HCT116 (cell line): ENCODE data around the gene MOCS2. TPM values are rescaled to one million over a fixed set of nuclear protein-coding genes. Genes with fewer than 3 reads are reported as not detected.

Experiments used
- ATAC-seq: fragments of 200-7000 bp; cut with Tn5 transposase; 2 replicates; pipeline ENCODE4 v1.9.1; 2020; ENCODE audit warnings: mild to moderate bottlenecking, moderate library complexity
- BruUV-seq: library from RNA; stranded (reverse); fragments of 400-500 nt; replicated peaks from 2 replicates; lab custom pipeline; 2021; lab: Mats Ljungman, UMichigan
- CTCF ChIA-PET: fragments of 300-600 bp; sonication (Branson Sonifier 250); formaldehyde crosslinking; loops from one replicate; lab custom pipeline; 2021; ENCODE audit warnings: antibody characterized with exemption; lab: Charles Lee
- POLR2A ChIA-PET: fragments of 300-600, 350-600 bp; sonication (Branson Sonifier 250); formaldehyde crosslinking; loops from one replicate; lab custom pipeline; 2021; ENCODE audit warnings: antibody characterized with exemption; lab: Charles Lee
- RAD21 ChIA-PET, 2 experiments: fragments of 300-600 bp; sonication (Branson Sonifier 250); formaldehyde crosslinking; loops; one replicate each; lab custom pipeline; 2023; ENCODE audit warnings: low total read pairs in 2 of 2; ENCODE audit not compliant: uncharacterized antibody in 2 of 2, unreplicated experiment in 2 of 2, low non-redundant PET in 1 of 2; lab: Charles Lee
- DNase-seq: peaks from one replicate; pipeline ENCODE4 v3.0.0-alpha.2; 2010; ENCODE audit warnings: low read depth, low spot score
- H2AFZ ChIP-seq: fragments of 200-600 bp; shearing (Covaris generic), sonication (generic); 2 replicates; pipeline ENCODE4 v1.6.1; 2017; ENCODE audit warnings: low read depth, mixed run types, mixed read lengths, antibody characterized with exemption, low read length; ENCODE audit not compliant: poor library complexity, severe bottlenecking
- H3K27ac ChIP-seq: 2 replicates; pipeline ENCODE4 v1.5.1; 2012; ENCODE audit warnings: low read depth, low read length
- H3K27me3 ChIP-seq: fragments of 200-600 bp; sonication (generic); 2 replicates; pipeline ENCODE4 v1.6.1; 2016; ENCODE audit warnings: mixed run types, low read length, mixed read lengths; ENCODE audit not compliant: insufficient read depth
- H3K36me3 ChIP-seq, 2 experiments: fragments of 200-500 bp in 1 of 2; fragments of 200-600 bp in 1 of 2; sonication (Bioruptor generic) in 1 of 2; sonication (generic) in 1 of 2; 2 replicates each; pipeline versions ENCODE4 v1.5.1 to v1.6.1; 2014 to 2016; ENCODE audit warnings: low read length in 2 of 2, inconsistent platforms in 1 of 2, mixed read lengths in 1 of 2, mixed run types in 1 of 2; ENCODE audit not compliant: insufficient read depth in 2 of 2, control insufficient read depth in 1 of 2
- H3K4me1 ChIP-seq, 2 experiments: fragments of 200-600 bp in 1 of 2; sonication (generic) in 1 of 2; 2 replicates each; pipeline versions ENCODE4 v1.5.1 to v1.6.1; 2012 to 2017; ENCODE audit warnings: low read length in 2 of 2, inconsistent platforms in 1 of 2, mild to moderate bottlenecking in 1 of 2, mixed read lengths in 1 of 2, mixed run types in 1 of 2, moderate library complexity in 1 of 2; ENCODE audit not compliant: insufficient read depth in 2 of 2, control insufficient read depth in 1 of 2
- H3K4me2 ChIP-seq: fragments of 200-600 bp; sonication (generic); 2 replicates; pipeline ENCODE4 v1.6.1; 2017; ENCODE audit warnings: mixed run types, low read length, mixed read lengths
- H3K4me3 ChIP-seq, 2 experiments: fragments of 200-600 bp in 1 of 2; sonication (generic) in 1 of 2; replicated peaks in 1 of 2; 2 replicates each; pipeline ENCODE4 v1.5.1; 2011 to 2016; ENCODE audit warnings: low read length in 2 of 2, control low read depth in 1 of 2, low read depth in 1 of 2, mild to moderate bottlenecking in 1 of 2, mixed read lengths in 1 of 2, mixed run types in 1 of 2
- H3K79me2 ChIP-seq: fragments of 200-600 bp; sonication (generic); 2 replicates; pipeline ENCODE4 v1.6.1; 2017; ENCODE audit warnings: mild to moderate bottlenecking, mixed run types, low read length, moderate library complexity, mixed read lengths; ENCODE audit not compliant: insufficient read depth
- H3K9ac ChIP-seq: fragments of 200-600 bp; sonication (generic); 2 replicates; pipeline ENCODE4 v1.6.1; 2016; ENCODE audit warnings: low read length, mixed read lengths
- H3K9me2 ChIP-seq: fragments of 200-600 bp; sonication (generic), shearing (Covaris generic); 2 replicates; pipeline ENCODE4 v1.6.1; 2017; ENCODE audit warnings: mixed run types, mild to moderate bottlenecking, moderate library complexity; ENCODE audit not compliant: insufficient read depth
- H3K9me3 ChIP-seq, 2 experiments: fragments of 200-500 bp in 1 of 2; fragments of 200-600 bp in 1 of 2; sonication (Bioruptor generic) in 1 of 2; sonication (generic) in 1 of 2; 2 replicates each; pipeline ENCODE4 v1.6.1; 2014 to 2017; ENCODE audit warnings: low read length in 2 of 2, mixed read lengths in 2 of 2, inconsistent platforms in 1 of 2, low read depth in 1 of 2, mild to moderate bottlenecking in 1 of 2, mixed run types in 1 of 2, moderate library complexity in 1 of 2; ENCODE audit not compliant: control insufficient read depth in 1 of 2, insufficient read depth in 1 of 2
- H4K20me1 ChIP-seq: fragments of 200-600 bp; sonication (generic), shearing (Covaris generic); 2 replicates; pipeline ENCODE4 v1.6.1; 2017; ENCODE audit warnings: mixed run types, mild to moderate bottlenecking, moderate library complexity; ENCODE audit not compliant: insufficient read depth
- ATF3 ChIP-seq: IDR thresholded peaks from 2 replicates; pipeline ENCODE4 v1.6.1; 2012
- CBX3 ChIP-seq: IDR thresholded peaks from 2 replicates; pipeline ENCODE4 v1.6.1; 2012; ENCODE audit warnings: low read depth
- CEBPB ChIP-seq: IDR thresholded peaks from 2 replicates; pipeline ENCODE4 v1.6.1; 2012; ENCODE audit warnings: low read depth
- EGR1 ChIP-seq: IDR thresholded peaks from 2 replicates; pipeline ENCODE4 v1.6.1; 2012; ENCODE audit warnings: low read depth
- ELF1 ChIP-seq: IDR thresholded peaks from 2 replicates; pipeline ENCODE4 v1.6.1; 2012; ENCODE audit warnings: low read depth, borderline replicate concordance
- EZH2 ChIP-seq: fragments of 200-600 bp; sonication (generic); IDR thresholded peaks from 2 replicates; pipeline ENCODE4 v1.6.1; 2017; ENCODE audit warnings: antibody characterized with exemption, mixed run types
- EZH2phosphoT487 ChIP-seq: fragments of 200-600 bp; IDR thresholded peaks from 2 replicates; pipeline ENCODE4 v1.6.1; 2018; ENCODE audit warnings: antibody characterized with exemption, borderline replicate concordance
- FOSL1 ChIP-seq: IDR thresholded peaks from 2 replicates; pipeline ENCODE4 v1.6.1; 2012; ENCODE audit warnings: low read depth
- POLR2A ChIP-seq: IDR thresholded peaks from 2 replicates; pipeline ENCODE4 v1.7.0; 2011; ENCODE audit warnings: borderline replicate concordance; ENCODE audit not compliant: insufficient read depth, insufficient read length; ENCODE audit errors: extremely low read depth
- POLR2AphosphoS5 ChIP-seq: IDR thresholded peaks from 2 replicates; pipeline ENCODE4 v1.6.1; 2011; ENCODE audit warnings: mild to moderate bottlenecking, low read depth, low read length, moderate library complexity
- SIN3A ChIP-seq: IDR thresholded peaks from 2 replicates; pipeline ENCODE4 v1.6.1; 2012; ENCODE audit warnings: low read depth
- SP1 ChIP-seq: IDR thresholded peaks from 2 replicates; pipeline ENCODE4 v1.6.1; 2012; ENCODE audit warnings: low read depth
- SRF ChIP-seq: IDR thresholded peaks from 2 replicates; pipeline ENCODE4 v1.6.1; 2012; ENCODE audit warnings: low read depth
- YY1 ChIP-seq: IDR thresholded peaks from 2 replicates; pipeline ENCODE4 v1.6.1; 2011; ENCODE audit warnings: low read length, low read depth, moderate library complexity, mild to moderate bottlenecking; ENCODE audit not compliant: insufficient replicate concordance; ENCODE audit errors: extremely low read depth
- ZBTB33 ChIP-seq: IDR thresholded peaks from 2 replicates; pipeline ENCODE4 v1.6.1; 2011; ENCODE audit warnings: mild to moderate bottlenecking, low read length, moderate library complexity; ENCODE audit not compliant: insufficient replicate concordance; ENCODE audit errors: extremely low read depth
- ZFX ChIP-seq: fragments of 450-650 bp; IDR thresholded peaks from 2 replicates; pipeline ENCODE4 v1.6.1; 2017
- ZNF274 ChIP-seq: fragments of 200-500 bp; sonication (Bioruptor generic); IDR thresholded peaks from 2 replicates; pipeline ENCODE4 v1.6.1; 2014; ENCODE audit warnings: mild to moderate bottlenecking, low read depth, low read length, inconsistent platforms
- intact Hi-C: fragments of 100-400 bp; cut with micrococcal nuclease; formaldehyde crosslinking; loops from 2 replicates; pipeline ENCODE4 v1.10.0; 2022
- total RNA-seq: library from RNA; stranded (reverse); gene quantifications from one replicate; pipeline ENCODE4 v1.2.1, GENCODE V29; 2021; ENCODE audit not compliant: unreplicated experiment
- TF ChIP-seq, protein P1 (sequence below): IDR thresholded peaks from 2 replicates; pipeline ENCODE4 v1.6.1; 2012; ENCODE audit warnings: low read depth
- TF ChIP-seq, protein P2 (sequence below), 3 experiments: fragments of 200-600 bp in 1 of 3; sonication (generic) in 1 of 3; IDR thresholded peaks in 2 of 3; conservative IDR thresholded peaks in 1 of 3; 2 replicates each; pipeline ENCODE4 v1.5.1; 2012 to 2017; ENCODE audit warnings: low read depth in 2 of 3, low read length in 2 of 3, antibody characterized with exemption in 1 of 3, borderline replicate concordance in 1 of 3, control low read depth in 1 of 3, mild to moderate bottlenecking in 1 of 3, mixed read lengths in 1 of 3, mixed run types in 1 of 3, moderate library complexity in 1 of 3; ENCODE audit not compliant: insufficient read depth in 1 of 3

The MOCS2 gene
- total RNA-seq, 1 experiment from 2014 or later = 34.0 TPM

GRCh38 chr5:53071738-53072137, 37.8 kb downstream of the MOCS2 start:
- intact Hi-C loops = no loop called here
- H3K9me2 ChIP-seq = no peaks in the 10 kb centered on the region
- no peaks in the 10 kb centered on the region for H3K79me2 ChIP-seq
- H2AFZ ChIP-seq = no peak overlapping the region
- H3K4me2 ChIP-seq = no peak overlapping the region
- peaks cover 31 to 73% of the 10 kb centered on the region in 2 experiments; a peak in 3 of 4 replicates for H3K36me3 ChIP-seq
- no peak overlapping the region for H3K4me3 ChIP-seq
- ATAC-seq (no peak), DNase-seq (no peak)
- ChIA-PET POLR2A (no interaction called here), CTCF (interaction anchor here (0.9 kb wide), 1 partner anchor 124 kb away, joined by 3 read pairs; no protein-coding TSS in a partner anchor), RAD21 (no interaction called here)
- no peaks in the 10 kb centered on the region for H4K20me1 ChIP-seq
- TF ChIP-seq POLR2A (no peak), ZNF274 (no peak), SIN3A (no peak), CEBPB (no peak), POLR2AphosphoS5 (no peak), EZH2phosphoT487 (no peak), ZFX (no peak), CBX3 (no peak), ZBTB33 (no peak), SRF (no peak), YY1 (no peak), EGR1 (no peak), EZH2 (no peak), ELF1 (no peak), SP1 (no peak), ATF3 (no peak), FOSL1 (no peak)
- TF ChIP-seq, protein P1, sequence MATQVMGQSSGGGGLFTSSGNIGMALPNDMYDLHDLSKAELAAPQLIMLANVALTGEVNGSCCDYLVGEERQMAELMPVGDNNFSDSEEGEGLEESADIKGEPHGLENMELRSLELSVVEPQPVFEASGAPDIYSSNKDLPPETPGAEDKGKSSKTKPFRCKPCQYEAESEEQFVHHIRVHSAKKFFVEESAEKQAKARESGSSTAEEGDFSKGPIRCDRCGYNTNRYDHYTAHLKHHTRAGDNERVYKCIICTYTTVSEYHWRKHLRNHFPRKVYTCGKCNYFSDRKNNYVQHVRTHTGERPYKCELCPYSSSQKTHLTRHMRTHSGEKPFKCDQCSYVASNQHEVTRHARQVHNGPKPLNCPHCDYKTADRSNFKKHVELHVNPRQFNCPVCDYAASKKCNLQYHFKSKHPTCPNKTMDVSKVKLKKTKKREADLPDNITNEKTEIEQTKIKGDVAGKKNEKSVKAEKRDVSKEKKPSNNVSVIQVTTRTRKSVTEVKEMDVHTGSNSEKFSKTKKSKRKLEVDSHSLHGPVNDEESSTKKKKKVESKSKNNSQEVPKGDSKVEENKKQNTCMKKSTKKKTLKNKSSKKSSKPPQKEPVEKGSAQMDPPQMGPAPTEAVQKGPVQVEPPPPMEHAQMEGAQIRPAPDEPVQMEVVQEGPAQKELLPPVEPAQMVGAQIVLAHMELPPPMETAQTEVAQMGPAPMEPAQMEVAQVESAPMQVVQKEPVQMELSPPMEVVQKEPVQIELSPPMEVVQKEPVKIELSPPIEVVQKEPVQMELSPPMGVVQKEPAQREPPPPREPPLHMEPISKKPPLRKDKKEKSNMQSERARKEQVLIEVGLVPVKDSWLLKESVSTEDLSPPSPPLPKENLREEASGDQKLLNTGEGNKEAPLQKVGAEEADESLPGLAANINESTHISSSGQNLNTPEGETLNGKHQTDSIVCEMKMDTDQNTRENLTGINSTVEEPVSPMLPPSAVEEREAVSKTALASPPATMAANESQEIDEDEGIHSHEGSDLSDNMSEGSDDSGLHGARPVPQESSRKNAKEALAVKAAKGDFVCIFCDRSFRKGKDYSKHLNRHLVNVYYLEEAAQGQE = no peak
- TF ChIP-seq, protein P2, sequence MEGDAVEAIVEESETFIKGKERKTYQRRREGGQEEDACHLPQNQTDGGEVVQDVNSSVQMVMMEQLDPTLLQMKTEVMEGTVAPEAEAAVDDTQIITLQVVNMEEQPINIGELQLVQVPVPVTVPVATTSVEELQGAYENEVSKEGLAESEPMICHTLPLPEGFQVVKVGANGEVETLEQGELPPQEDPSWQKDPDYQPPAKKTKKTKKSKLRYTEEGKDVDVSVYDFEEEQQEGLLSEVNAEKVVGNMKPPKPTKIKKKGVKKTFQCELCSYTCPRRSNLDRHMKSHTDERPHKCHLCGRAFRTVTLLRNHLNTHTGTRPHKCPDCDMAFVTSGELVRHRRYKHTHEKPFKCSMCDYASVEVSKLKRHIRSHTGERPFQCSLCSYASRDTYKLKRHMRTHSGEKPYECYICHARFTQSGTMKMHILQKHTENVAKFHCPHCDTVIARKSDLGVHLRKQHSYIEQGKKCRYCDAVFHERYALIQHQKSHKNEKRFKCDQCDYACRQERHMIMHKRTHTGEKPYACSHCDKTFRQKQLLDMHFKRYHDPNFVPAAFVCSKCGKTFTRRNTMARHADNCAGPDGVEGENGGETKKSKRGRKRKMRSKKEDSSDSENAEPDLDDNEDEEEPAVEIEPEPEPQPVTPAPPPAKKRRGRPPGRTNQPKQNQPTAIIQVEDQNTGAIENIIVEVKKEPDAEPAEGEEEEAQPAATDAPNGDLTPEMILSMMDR (IDR thresholded peaks at IDR 0.05 in 2 of 3, conservative IDR thresholded peaks at IDR 0.05 in 1 of 3; ENCODE audit: borderline replicate concordance in 1 of 3, insufficient read depth in 1 of 3, low read depth in 2 of 3, low read length in 2 of 3) = no peak
- H3K27me3 ChIP-seq = no peaks in the 10 kb centered on the region
- H3K9ac ChIP-seq = no peak overlapping the region
- no peaks in the 10 kb centered on the region for H3K4me1 ChIP-seq
- no peak overlapping the region for H3K27ac ChIP-seq
- no peaks in the 10 kb centered on the region for H3K9me3 ChIP-seq
- no TSS peak for BruUV-seq
